Activated CD8-positive, alpha-beta T cell treated with anti-CD3 and anti-CD28 coated beads for 36 hours (primary cell): ENCODE data around the gene MOSPD2. TPM values are rescaled to one million over a fixed set of nuclear protein-coding genes. Genes with fewer than 3 reads are reported as not detected.

Experiments
- ATAC-seq: fragments of 200-7000 bp; cut with Tn5 transposase; one replicate; pipeline ENCODE4 v1.10.0; 2021; ENCODE audit warnings: mild to moderate bottlenecking, moderate library complexity
- CTCF ChIA-PET: fragments of 350-600 bp; sonication (Branson Sonifier 250); formaldehyde crosslinking; loops from one replicate; lab custom pipeline; 2021; ENCODE audit warnings: antibody characterized with exemption; lab: Charles Lee
- POLR2A ChIA-PET: fragments of 350-600 bp; sonication (Branson Sonifier 250); formaldehyde crosslinking; loops from one replicate; lab custom pipeline; 2021; ENCODE audit warnings: antibody characterized with exemption; lab: Charles Lee
- DNase-seq: peaks from one replicate; pipeline ENCODE4 v3.0.0-alpha.2; 2020
- H3K27ac Mint-ChIP-seq: one replicate; pipeline ENCODE4 v1.8.0; 2021; ENCODE audit warnings: mild to moderate bottlenecking, mixed read lengths
- H3K27me3 Mint-ChIP-seq: one replicate; pipeline ENCODE4 v1.8.0; 2021; ENCODE audit warnings: mixed read lengths
- H3K36me3 Mint-ChIP-seq: one replicate; pipeline ENCODE4 v1.8.0; 2021; ENCODE audit warnings: low read depth, mixed read lengths
- H3K4me1 Mint-ChIP-seq: one replicate; pipeline ENCODE4 v1.8.0; 2021; ENCODE audit warnings: low read depth, mixed read lengths
- H3K4me3 Mint-ChIP-seq: one replicate; pipeline ENCODE4 v1.8.0; 2021; ENCODE audit warnings: mild to moderate bottlenecking, moderate library complexity, mixed read lengths
- H3K9me3 Mint-ChIP-seq: one replicate; pipeline ENCODE4 v1.8.0; 2021; ENCODE audit warnings: mixed read lengths
- CTCF ChIP-seq: fragments of 200-600 bp; IDR thresholded peaks from one replicate; pipeline ENCODE4 v1.8.0; 2022; ENCODE audit warnings: antibody characterized with exemption, mild to moderate bottlenecking
- intact Hi-C: fragments of 100-400 bp; cut with micrococcal nuclease; formaldehyde crosslinking; loops from one replicate; pipeline ENCODE4 v1.10.0; 2022
- total RNA-seq, 2 experiments: library from RNA; stranded (reverse); gene quantifications; one replicate each; pipeline ENCODE4 v1.2.3, GENCODE V29; 2021

The MOSPD2 gene
- total RNA-seq, 2 experiments from 2014 or later, result 11.0 to 11.6 TPM

GRCh38 chrX:14916017-14916674 lies 42.9 kb downstream of the MOSPD2 start:
- Mint-ChIP-seq H3K4me1 (no peaks in the 10 kb centered on the region), H3K9me3 (no peaks in the 10 kb centered on the region), H3K27ac (no peak overlapping the region), H3K27me3 (no peaks in the 10 kb centered on the region), H3K36me3 (peaks cover 9% of the 10 kb centered on the region), H3K4me3 (no peak overlapping the region)
- ATAC-seq (no peak), DNase-seq (no peak)
- intact Hi-C loops, result no loop called here
- POLR2A ChIA-PET, result no interaction called here
- CTCF ChIA-PET, result no interaction called here
- TF ChIP-seq CTCF, result no peak

GRCh38 chrX:14919407-14919806 lies 46.2 kb downstream of the MOSPD2 start:
- POLR2A ChIA-PET, result interaction anchor here (0.5 kb wide), 1 partner anchor 38 kb away, joined by 3 read pairs; no protein-coding TSS in a partner anchor
- H3K4me3 Mint-ChIP-seq, result no peak overlapping the region
- no peak for TF ChIP-seq CTCF
- no peaks in the 10 kb centered on the region for H3K27me3 Mint-ChIP-seq
- H3K4me1 Mint-ChIP-seq, result no peaks in the 10 kb centered on the region
- no peaks in the 10 kb centered on the region for H3K9me3 Mint-ChIP-seq
- ATAC-seq (no peak), DNase-seq (no peak)
- CTCF ChIA-PET, result no interaction called here
- no peak overlapping the region for H3K27ac Mint-ChIP-seq
- peaks cover 5% of the 10 kb centered on the region for H3K36me3 Mint-ChIP-seq
- intact Hi-C loops, result no loop called here

GRCh38 chrX:14920196-14920595 lies 47.0 kb downstream of the MOSPD2 start:
- DNase-seq, result no peak
- TF ChIP-seq CTCF, result no peak
- peaks cover 5% of the 10 kb centered on the region for H3K36me3 Mint-ChIP-seq
- H3K4me3 Mint-ChIP-seq, result no peak overlapping the region
- ChIA-PET CTCF (no interaction called here), POLR2A (no interaction called here)
- H3K9me3 Mint-ChIP-seq, result no peaks in the 10 kb centered on the region
- ATAC-seq, result no peak
- H3K27me3 Mint-ChIP-seq, result no peaks in the 10 kb centered on the region
- intact Hi-C loops, result no loop called here
- H3K27ac Mint-ChIP-seq, result no peak overlapping the region
- H3K4me1 Mint-ChIP-seq, result no peaks in the 10 kb centered on the region

GRCh38 chrX:14922437-14922836 lies 49.2 kb downstream of the MOSPD2 start:
- intact Hi-C loops, result no loop called here
- peaks cover 5% of the 10 kb centered on the region for H3K36me3 Mint-ChIP-seq
- no peak overlapping the region for H3K27ac Mint-ChIP-seq
- DNase-seq (no peak), ATAC-seq (peak; percentile 30)
- TF ChIP-seq CTCF, result no peak
- no peaks in the 10 kb centered on the region for H3K27me3 Mint-ChIP-seq
- H3K4me3 Mint-ChIP-seq, result no peak overlapping the region
- no peaks in the 10 kb centered on the region for H3K9me3 Mint-ChIP-seq
- H3K4me1 Mint-ChIP-seq, result no peaks in the 10 kb centered on the region
- ChIA-PET POLR2A (no interaction called here), CTCF (interaction anchor here (1.1 kb wide), 1 partner anchor 220 kb away, joined by 3 read pairs; no protein-coding TSS in a partner anchor)

GRCh38 chrX:14923761-14924160 lies 50.5 kb downstream of the MOSPD2 start:
- Mint-ChIP-seq H3K4me1 (no peaks in the 10 kb centered on the region), H3K9me3 (no peaks in the 10 kb centered on the region), H3K36me3 (peaks cover 5% of the 10 kb centered on the region), H3K27me3 (no peaks in the 10 kb centered on the region), H3K27ac (no peak overlapping the region), H3K4me3 (no peak overlapping the region)
- no peak for TF ChIP-seq CTCF
- intact Hi-C loops, result no loop called here
- DNase-seq, result no peak
- no peak for ATAC-seq
- POLR2A ChIA-PET, result no interaction called here
- CTCF ChIA-PET, result no interaction called here
